Measurements from ENCODE around the gene SYNE2. TPM values are rescaled to one million over a fixed set of nuclear protein-coding genes. Genes with fewer than 3 reads are reported as not detected.
"Not testable (repeated sequence)": the region's sequence is repeated elsewhere in the genome, so short reads cannot be mapped to it uniquely, and the experiment has no call there.

SYNE2 gene
- total RNA-seq, 1 experiment from 2014 or later: 33.4 TPM

GRCh38 chr14:64115401-64115800 lies 262.6 kb downstream of the SYNE2 start:
- in situ Hi-C loops (cut with HindIII; ENCODE audit: low pct_unique_long_range_greater_than_20kb, low sequenced_read_pairs): no loop called here
- DNase-seq (ENCODE audit: low read depth, low spot score): no peak

- in situ Hi-C loops (cut with HindIII; ENCODE audit: low pct_unique_long_range_greater_than_20kb, low sequenced_read_pairs): no loop called here
- no peak for DNase-seq (ENCODE audit: low read depth, low spot score)
Observed at GRCh38 chr14:64117671-64118402, 265.0 kb downstream of the SYNE2 start.

GRCh38 chr14:64118403-64118742 lies 265.6 kb downstream of the SYNE2 start:
- DNase-seq (ENCODE audit: low read depth, low spot score); in situ Hi-C loops (cut with HindIII; ENCODE audit: low pct_unique_long_range_greater_than_20kb, low sequenced_read_pairs): not testable (repeated sequence)

GRCh38 chr14:64118892-64119291 lies 266.1 kb downstream of the SYNE2 start:
- in situ Hi-C loops (cut with HindIII; ENCODE audit: low pct_unique_long_range_greater_than_20kb, low sequenced_read_pairs): no loop called here
- no peak for DNase-seq (ENCODE audit: low read depth, low spot score)

GRCh38 chr14:64119500-64119899 lies 266.7 kb downstream of the SYNE2 start:
- no peak for DNase-seq (ENCODE audit: low read depth, low spot score)
- in situ Hi-C loops (cut with HindIII; ENCODE audit: low pct_unique_long_range_greater_than_20kb, low sequenced_read_pairs): no loop called here

- in situ Hi-C loops (cut with HindIII; ENCODE audit: low pct_unique_long_range_greater_than_20kb, low sequenced_read_pairs): no loop called here
- no peak for DNase-seq (ENCODE audit: low read depth, low spot score)
Observed at GRCh38 chr14:64119980-64120379, 267.2 kb downstream of the SYNE2 start.

- in situ Hi-C loops (cut with HindIII; ENCODE audit: low pct_unique_long_range_greater_than_20kb, low sequenced_read_pairs): no loop called here
Observed at GRCh38 chr14:64123241-64123822, 270.5 kb downstream of the SYNE2 start.

GRCh38 chr14:64125270-64125669 lies 272.5 kb downstream of the SYNE2 start:
- DNase-seq (ENCODE audit: low read depth, low spot score): no peak
- in situ Hi-C loops (cut with HindIII; ENCODE audit: low pct_unique_long_range_greater_than_20kb, low sequenced_read_pairs): no loop called here

More at GRCh38 chr14:64123241-64123822, 270.5 kb downstream of the SYNE2 start:
- DNase-seq (ENCODE audit: low read depth, low spot score): no peak

- DNase-seq (ENCODE audit: low read depth, low spot score): no peak
- in situ Hi-C loops (cut with HindIII; ENCODE audit: low pct_unique_long_range_greater_than_20kb, low sequenced_read_pairs): no loop called here
Observed at GRCh38 chr14:64126548-64126947, 273.7 kb downstream of the SYNE2 start.

- peak; percentile 58 for DNase-seq (ENCODE audit: low read depth, low spot score)
Observed at GRCh38 chr14:64137657-64138290, 285.0 kb downstream of the SYNE2 start.

GRCh38 chr14:64147126-64147790 lies 294.5 kb downstream of the SYNE2 start:
- in situ Hi-C loops (cut with HindIII; ENCODE audit: low pct_unique_long_range_greater_than_20kb, low sequenced_read_pairs): no loop called here
- no peak for DNase-seq (ENCODE audit: low read depth, low spot score)

More at GRCh38 chr14:64137657-64138290, 285.0 kb downstream of the SYNE2 start:
- in situ Hi-C loops (cut with HindIII; ENCODE audit: low pct_unique_long_range_greater_than_20kb, low sequenced_read_pairs): no loop called here

GRCh38 chr14:64149921-64150320 lies 297.1 kb downstream of the SYNE2 start:
- in situ Hi-C loops (cut with HindIII; ENCODE audit: low pct_unique_long_range_greater_than_20kb, low sequenced_read_pairs): no loop called here
- no peak for DNase-seq (ENCODE audit: low read depth, low spot score)

GRCh38 chr14:64158608-64159007 lies 305.8 kb downstream of the SYNE2 start:
- in situ Hi-C loops (cut with HindIII; ENCODE audit: low pct_unique_long_range_greater_than_20kb, low sequenced_read_pairs): no loop called here
- no peak for DNase-seq (ENCODE audit: low read depth, low spot score)

- peak; percentile 14 for DNase-seq (ENCODE audit: low read depth, low spot score)
- in situ Hi-C loops (cut with HindIII; ENCODE audit: low pct_unique_long_range_greater_than_20kb, low sequenced_read_pairs): no loop called here
Observed at GRCh38 chr14:64159588-64159987, 306.8 kb downstream of the SYNE2 start.

- in situ Hi-C loops (cut with HindIII; ENCODE audit: low pct_unique_long_range_greater_than_20kb, low sequenced_read_pairs): no loop called here
- DNase-seq (ENCODE audit: low read depth, low spot score): no peak
Observed at GRCh38 chr14:64170181-64170580, 317.4 kb downstream of the SYNE2 start.

- no peak for DNase-seq (ENCODE audit: low read depth, low spot score)
- in situ Hi-C loops (cut with HindIII; ENCODE audit: low pct_unique_long_range_greater_than_20kb, low sequenced_read_pairs): no loop called here
Observed at GRCh38 chr14:64174922-64175782, 322.3 kb downstream of the SYNE2 start.

- no peak for DNase-seq (ENCODE audit: low read depth, low spot score)
- in situ Hi-C loops (cut with HindIII; ENCODE audit: low pct_unique_long_range_greater_than_20kb, low sequenced_read_pairs): no loop called here
Observed at GRCh38 chr14:64176330-64176729, 323.5 kb downstream of the SYNE2 start.

- in situ Hi-C loops (cut with HindIII; ENCODE audit: low pct_unique_long_range_greater_than_20kb, low sequenced_read_pairs): no loop called here
Observed at GRCh38 chr14:64178814-64179213, 326.0 kb downstream of the SYNE2 start.

More at GRCh38 chr14:64178814-64179213, 326.0 kb downstream of the SYNE2 start:
- no peak for DNase-seq (ENCODE audit: low read depth, low spot score)

Measured in SK-MEL-5 (cell line).